ENCODE measurements around the gene LGALS4. TPM values are rescaled to one million over a fixed set of nuclear protein-coding genes. Genes with fewer than 3 reads are reported as not detected.

Gene LGALS4
- total RNA-seq, 1 donor from 2014 or later, result 4.5 TPM

DNA sequence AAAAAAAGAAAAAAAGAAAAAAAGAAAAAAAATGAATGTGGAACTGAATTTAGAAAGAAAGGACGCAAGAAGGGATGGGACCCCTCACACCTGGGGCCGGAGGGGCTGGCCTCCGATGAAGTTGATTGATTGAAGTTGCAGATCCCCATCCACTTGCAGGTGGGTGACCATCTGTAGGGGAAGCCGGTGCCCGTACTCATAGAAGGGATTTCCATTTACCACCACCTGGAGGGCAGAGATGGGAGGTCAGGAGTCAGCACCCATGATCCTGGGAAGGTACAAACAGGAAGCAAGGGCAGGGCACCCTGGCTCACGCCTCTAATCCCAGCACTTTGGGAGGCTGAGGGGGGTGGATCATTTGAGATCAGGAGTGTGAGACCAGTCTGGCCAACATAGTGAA lies 6.4 kb downstream of the LGALS4 start:
- intact Hi-C loops (cut with micrococcal nuclease), result no loop called here
- no peak overlapping the region for H3K27ac Mint-ChIP-seq
- DNase-seq (no peak), ATAC-seq (ENCODE audit: low read depth) (no peak)
- peaks cover 9% of the 10 kb centered on the region for H3K36me3 Mint-ChIP-seq (ENCODE audit: low read depth)
- CTCF ChIA-PET, result no interaction called here
- TF ChIP-seq, protein P1, sequence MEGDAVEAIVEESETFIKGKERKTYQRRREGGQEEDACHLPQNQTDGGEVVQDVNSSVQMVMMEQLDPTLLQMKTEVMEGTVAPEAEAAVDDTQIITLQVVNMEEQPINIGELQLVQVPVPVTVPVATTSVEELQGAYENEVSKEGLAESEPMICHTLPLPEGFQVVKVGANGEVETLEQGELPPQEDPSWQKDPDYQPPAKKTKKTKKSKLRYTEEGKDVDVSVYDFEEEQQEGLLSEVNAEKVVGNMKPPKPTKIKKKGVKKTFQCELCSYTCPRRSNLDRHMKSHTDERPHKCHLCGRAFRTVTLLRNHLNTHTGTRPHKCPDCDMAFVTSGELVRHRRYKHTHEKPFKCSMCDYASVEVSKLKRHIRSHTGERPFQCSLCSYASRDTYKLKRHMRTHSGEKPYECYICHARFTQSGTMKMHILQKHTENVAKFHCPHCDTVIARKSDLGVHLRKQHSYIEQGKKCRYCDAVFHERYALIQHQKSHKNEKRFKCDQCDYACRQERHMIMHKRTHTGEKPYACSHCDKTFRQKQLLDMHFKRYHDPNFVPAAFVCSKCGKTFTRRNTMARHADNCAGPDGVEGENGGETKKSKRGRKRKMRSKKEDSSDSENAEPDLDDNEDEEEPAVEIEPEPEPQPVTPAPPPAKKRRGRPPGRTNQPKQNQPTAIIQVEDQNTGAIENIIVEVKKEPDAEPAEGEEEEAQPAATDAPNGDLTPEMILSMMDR (IDR thresholded peaks at IDR 0.05), result no peak
- H3K4me1 Mint-ChIP-seq, result peaks cover 11% of the 10 kb centered on the region
- H3K27me3 Mint-ChIP-seq, result no peaks in the 10 kb centered on the region
- POLR2A ChIA-PET, result no interaction called here
- no peaks in the 10 kb centered on the region for H3K9me3 Mint-ChIP-seq
- no peak overlapping the region for H3K4me3 Mint-ChIP-seq

- CTCF ChIA-PET, result no interaction called here
- DNase-seq, result no peak
- POLR2A ChIA-PET, result no interaction called here
- H3K27ac Mint-ChIP-seq, result no peak overlapping the region
- no peaks in the 10 kb centered on the region for H3K9me3 Mint-ChIP-seq
- peaks cover 11% of the 10 kb centered on the region for H3K4me1 Mint-ChIP-seq
- TF ChIP-seq, protein P1 (IDR thresholded peaks at IDR 0.05), result no peak
- no peak for ATAC-seq (ENCODE audit: low read depth)
- H3K27me3 Mint-ChIP-seq, result no peaks in the 10 kb centered on the region
- H3K4me3 Mint-ChIP-seq, result no peak overlapping the region
- H3K36me3 Mint-ChIP-seq (ENCODE audit: low read depth), result peaks cover 9% of the 10 kb centered on the region
- intact Hi-C loops (cut with micrococcal nuclease), result no loop called here
Observed at GRCh38 chr19:38805180-38805579, 7.6 kb downstream of the LGALS4 start.

DNA sequence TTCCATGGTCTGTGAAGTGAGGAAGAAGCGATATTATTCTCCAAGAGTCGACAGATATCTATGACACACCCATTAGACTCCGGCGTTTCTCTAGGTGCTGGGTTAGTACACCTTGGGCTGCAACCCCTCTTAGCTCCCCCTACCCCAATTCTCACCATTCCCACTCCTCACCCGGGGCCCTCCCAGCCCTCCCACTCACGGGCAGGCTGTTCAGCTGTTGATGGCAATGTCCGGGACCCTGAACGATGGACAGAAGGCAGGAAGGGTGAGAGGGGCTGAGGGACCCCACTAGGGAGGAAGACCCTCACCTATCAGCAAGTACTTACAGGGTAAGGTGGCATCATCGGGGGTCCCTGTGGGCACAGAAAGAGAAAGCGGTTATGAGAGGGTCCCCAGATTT lies 9.2 kb downstream of the LGALS4 start:
- Mint-ChIP-seq H3K4me3 (no peak overlapping the region), H3K27me3 (no peaks in the 10 kb centered on the region), H3K4me1 (peaks cover 11% of the 10 kb centered on the region), H3K9me3 (no peaks in the 10 kb centered on the region), H3K27ac (no peak overlapping the region), H3K36me3 (ENCODE audit: low read depth) (peaks cover 5% of the 10 kb centered on the region)
- POLR2A ChIA-PET, result no interaction called here
- ATAC-seq (ENCODE audit: low read depth), result no peak
- CTCF ChIA-PET, result no interaction called here
- no peak for DNase-seq
- intact Hi-C loops (cut with micrococcal nuclease), result no loop called here
- TF ChIP-seq, protein P1 (IDR thresholded peaks at IDR 0.05), result no peak

- Mint-ChIP-seq H3K36me3 (ENCODE audit: low read depth) (peaks cover 5% of the 10 kb centered on the region), H3K9me3 (no peaks in the 10 kb centered on the region), H3K4me1 (peaks cover 6% of the 10 kb centered on the region), H3K27me3 (no peaks in the 10 kb centered on the region), H3K4me3 (no peak overlapping the region), H3K27ac (no peak overlapping the region)
- ChIA-PET CTCF (no interaction called here), POLR2A (no interaction called here)
- no peak for ATAC-seq (ENCODE audit: low read depth)
- intact Hi-C loops (cut with micrococcal nuclease), result no loop called here
- TF ChIP-seq, protein P1 (IDR thresholded peaks at IDR 0.05), result no peak
- DNase-seq, result no peak
Observed at GRCh38 chr19:38801359-38802095, 11.2 kb downstream of the LGALS4 start.

GRCh38 chr19:38800577-38801347 lies 12.0 kb downstream of the LGALS4 start:
- TF ChIP-seq, protein P1 (IDR thresholded peaks at IDR 0.05), result no peak
- ATAC-seq (ENCODE audit: low read depth), result no peak
- ChIA-PET CTCF (no interaction called here), POLR2A (no interaction called here)
- intact Hi-C loops (cut with micrococcal nuclease), result no loop called here
- Mint-ChIP-seq H3K4me1 (peaks cover 6% of the 10 kb centered on the region), H3K27ac (no peak overlapping the region), H3K4me3 (no peak overlapping the region), H3K27me3 (no peaks in the 10 kb centered on the region), H3K9me3 (no peaks in the 10 kb centered on the region), H3K36me3 (ENCODE audit: low read depth) (peaks cover 5% of the 10 kb centered on the region)
- DNase-seq, result no peak
